Mesenchymal stem cell (in vitro differentiated cells and primary cell): ENCODE measurements around the gene FRMPD4.

Experiments used
- DNase-seq: peaks from one replicate; pipeline ENCODE4 v3.0.0-alpha.2; 2013
- H2AFZ ChIP-seq: one replicate; pipeline ENCODE4 v1.6.1; 2013; ENCODE audit warnings: low read depth, mild to moderate bottlenecking, control low read depth, inconsistent platforms, low read length, moderate library complexity
- H2AK5ac ChIP-seq: 2 replicates; pipeline ENCODE4 v1.6.1; 2013; ENCODE audit warnings: low read length, moderate library complexity, mild to moderate bottlenecking, inconsistent platforms; ENCODE audit not compliant: severe bottlenecking
- H2BK120ac ChIP-seq: one replicate; pipeline ENCODE4 v1.6.1; 2013; ENCODE audit warnings: low read depth, mild to moderate bottlenecking, inconsistent platforms, low read length, moderate library complexity
- H2BK12ac ChIP-seq, 2 experiments: one replicate each; pipeline ENCODE4 v1.6.1; 2013; ENCODE audit warnings: inconsistent platforms in 2 of 2, low read length in 2 of 2, mild to moderate bottlenecking in 2 of 2, moderate library complexity in 2 of 2, control low read depth in 1 of 2
- H2BK15ac ChIP-seq: one replicate; pipeline ENCODE4 v1.6.1; 2013; ENCODE audit warnings: mild to moderate bottlenecking, low read depth, inconsistent platforms; ENCODE audit not compliant: poor library complexity, severe bottlenecking
- H2BK5ac ChIP-seq: 2 replicates; pipeline ENCODE4 v1.6.1; 2013; ENCODE audit warnings: low read depth, mild to moderate bottlenecking, low read length, control low read depth, inconsistent platforms; ENCODE audit not compliant: poor library complexity, severe bottlenecking
- H3K14ac ChIP-seq, 2 experiments: one replicate each; pipeline ENCODE4 v1.6.1; 2013; ENCODE audit warnings: inconsistent platforms in 2 of 2, low read length in 2 of 2, control low read depth in 1 of 2, mild to moderate bottlenecking in 1 of 2, moderate library complexity in 1 of 2
- H3K18ac ChIP-seq, 2 experiments: one replicate each; pipeline ENCODE4 v1.6.1; 2013; ENCODE audit warnings: inconsistent platforms in 2 of 2, low read length in 2 of 2, control low read depth in 1 of 2, low read depth in 1 of 2, mild to moderate bottlenecking in 1 of 2
- H3K23ac ChIP-seq, 2 experiments: one replicate each; pipeline ENCODE4 v1.6.1; 2013; ENCODE audit warnings: inconsistent platforms in 2 of 2, low read length in 2 of 2, mild to moderate bottlenecking in 2 of 2, moderate library complexity in 2 of 2, control low read depth in 1 of 2
- H3K27ac ChIP-seq: 2 replicates; pipeline ENCODE4 v1.5.1; 2013; ENCODE audit warnings: mild to moderate bottlenecking, moderate library complexity, low read length, control low read depth, inconsistent platforms; ENCODE audit not compliant: poor library complexity, severe bottlenecking
- H3K27me3 ChIP-seq, 2 experiments: 2 replicates each; pipeline versions ENCODE4 v1.6.1 to v1.7.0; 2013; ENCODE audit warnings: low read length in 2 of 2, mild to moderate bottlenecking in 2 of 2, moderate library complexity in 2 of 2, control low read depth in 1 of 2, inconsistent platforms in 1 of 2; ENCODE audit not compliant: control insufficient read depth in 1 of 2, insufficient read depth in 1 of 2
- H3K36me3 ChIP-seq, 2 experiments: 2 replicates each; pipeline versions ENCODE4 v1.6.1 to v1.7.0; 2013; ENCODE audit warnings: low read length in 2 of 2, control low read depth in 1 of 2, inconsistent platforms in 1 of 2, low read depth in 1 of 2, mild to moderate bottlenecking in 1 of 2; ENCODE audit not compliant: insufficient read depth in 2 of 2, control insufficient read depth in 1 of 2
- H3K4ac ChIP-seq, 2 experiments: one replicate each; pipeline ENCODE4 v1.6.1; 2013; ENCODE audit warnings: inconsistent platforms in 2 of 2, low read length in 2 of 2, mild to moderate bottlenecking in 2 of 2, moderate library complexity in 2 of 2, control low read depth in 1 of 2, low read depth in 1 of 2
- H3K4me1 ChIP-seq: 2 replicates; pipeline ENCODE4 v1.6.1; 2013; ENCODE audit warnings: low read depth, low read length, control low read depth; ENCODE audit not compliant: control insufficient read depth, insufficient read depth
- H3K4me2 ChIP-seq: 2 replicates; pipeline ENCODE4 v1.6.1; 2013; ENCODE audit warnings: low read length, mild to moderate bottlenecking, inconsistent platforms; ENCODE audit not compliant: poor library complexity, severe bottlenecking
- H3K4me3 ChIP-seq, 2 experiments: 2 replicates each; pipeline versions ENCODE4 v1.5.1 to v1.7.0; 2013; ENCODE audit warnings: low read length in 2 of 2, mild to moderate bottlenecking in 2 of 2, control low read depth in 1 of 2, low read depth in 1 of 2; ENCODE audit not compliant: insufficient read depth in 1 of 2
- H3K79me1 ChIP-seq: replicated peaks from 2 replicates; pipeline ENCODE4 v1.6.1; 2013; ENCODE audit warnings: mild to moderate bottlenecking, control low read depth, low read length, inconsistent platforms; ENCODE audit not compliant: poor library complexity, severe bottlenecking
- H3K9ac ChIP-seq: 2 replicates; pipeline ENCODE4 v1.7.0; 2013; ENCODE audit warnings: mild to moderate bottlenecking, low read length, moderate library complexity
- H3K9me3 ChIP-seq: 2 replicates; pipeline ENCODE4 v1.7.0; 2013; ENCODE audit warnings: mild to moderate bottlenecking, low read length; ENCODE audit not compliant: control insufficient read depth
- H4K8ac ChIP-seq: one replicate; pipeline ENCODE4 v1.6.1; 2013; ENCODE audit warnings: inconsistent platforms, mild to moderate bottlenecking, low read length, moderate library complexity
- H4K91ac ChIP-seq: one replicate; pipeline ENCODE4 v1.6.1; 2013; ENCODE audit warnings: mild to moderate bottlenecking, low read length, inconsistent platforms
- WGBS: methylation state at CpG from one replicate; pipeline ENCODE4 v1.1.7; 2013; ENCODE audit warnings: mixed read lengths; 5-methylcytosine and 5-hydroxymethylcytosine counted together

The FRMPD4 gene

GRCh38 chrX:12118134-12118533 lies 20.1 kb upstream of the FRMPD4 start:
- Histone ChIP-seq H3K9me3 (no peaks in the 10 kb centered on the region), H2BK5ac (no peak overlapping the region), H3K18ac (no peak overlapping the region), H4K8ac (no peak overlapping the region), H3K4me2 (no peak overlapping the region), H3K9ac (no peak overlapping the region), H3K79me1 (no peaks in the 10 kb centered on the region), H3K36me3 (no peaks in the 10 kb centered on the region), H3K4ac (no peak overlapping the region), H3K4me1 (no peaks in the 10 kb centered on the region), H2BK12ac (no peak overlapping the region), H4K91ac (no peak overlapping the region), H2BK120ac (no peak overlapping the region), H3K27ac (no peak overlapping the region), H3K4me3 (no peak overlapping the region), H2AK5ac (no peak overlapping the region), H2AFZ (no peak overlapping the region), H2BK15ac (no peak overlapping the region), H3K27me3 (no peaks in the 10 kb centered on the region), H3K14ac (no peak overlapping the region), H3K23ac (no peak overlapping the region)
- 35% methylated on average over 3 of the region's 3 CpGs for WGBS
- DNase-seq, result peak; percentile 14

GRCh38 chrX:12128017-12128416 lies 10.3 kb upstream of the FRMPD4 start:
- Histone ChIP-seq H3K36me3 (no peaks in the 10 kb centered on the region), H3K18ac (no peak overlapping the region), H3K4me1 (no peaks in the 10 kb centered on the region), H3K4me3 (no peak overlapping the region), H3K4me2 (no peak overlapping the region), H3K14ac (no peak overlapping the region), H3K27me3 (peaks cover 0 to 3% of the 10 kb centered on the region in 2 experiments), H2AFZ (no peak overlapping the region), H2AK5ac (no peak overlapping the region), H3K9ac (no peak overlapping the region), H3K27ac (no peak overlapping the region), H3K23ac (no peak overlapping the region), H2BK120ac (no peak overlapping the region), H2BK12ac (no peak overlapping the region), H3K4ac (no peak overlapping the region), H4K91ac (no peak overlapping the region), H2BK15ac (no peak overlapping the region), H4K8ac (no peak overlapping the region), H3K9me3 (peaks cover 18% of the 10 kb centered on the region), H2BK5ac (no peak overlapping the region), H3K79me1 (no peaks in the 10 kb centered on the region)
- WGBS, result 83% methylated on average over 3 of the region's 3 CpGs
- DNase-seq, result no peak

GRCh38 chrX:12137951-12138360 lies 317 bp upstream of the FRMPD4 start:
- Histone ChIP-seq H2BK120ac (no peak overlapping the region), H3K79me1 (no peaks in the 10 kb centered on the region), H3K27me3 (peaks cover 36 to 38% of the 10 kb centered on the region in 2 experiments), H2BK12ac (no peak overlapping the region), H3K27ac (no peak overlapping the region), H3K9ac (peak overlapping the region; percentile 51), H3K4me3 (peak overlapping the region; percentile 54 to 79), H2BK15ac (no peak overlapping the region), H3K9me3 (no peaks in the 10 kb centered on the region), H3K14ac (no peak overlapping the region), H2AFZ (no peak overlapping the region), H3K18ac (no peak overlapping the region), H2AK5ac (no peak overlapping the region), H2BK5ac (no peak overlapping the region), H3K4ac (no peak overlapping the region), H4K8ac (no peak overlapping the region), H3K4me2 (peak overlapping the region; percentile 88), H3K4me1 (peaks cover 10% of the 10 kb centered on the region), H3K36me3 (no peaks in the 10 kb centered on the region), H3K23ac (no peak overlapping the region), H4K91ac (no peak overlapping the region)
- 0% methylated on average over 12 of the region's 24 CpGs for WGBS
- no peak for DNase-seq

- WGBS, result 84% methylated on average over 4 of the region's 4 CpGs
- H2BK120ac ChIP-seq, result no peak overlapping the region
- H3K36me3 ChIP-seq, result no peaks in the 10 kb centered on the region
- no peak overlapping the region for H4K91ac ChIP-seq
- H2BK12ac ChIP-seq, result no peak overlapping the region
- no peak overlapping the region for H3K9ac ChIP-seq
- DNase-seq, result no peak
- peaks cover 10% of the 10 kb centered on the region for H3K4me1 ChIP-seq
- H3K18ac ChIP-seq, result no peak overlapping the region
- no peak overlapping the region for H2AFZ ChIP-seq
- no peak overlapping the region for H2BK15ac ChIP-seq
- H2AK5ac ChIP-seq, result no peak overlapping the region
- H3K4me2 ChIP-seq, result no peak overlapping the region
- no peak overlapping the region for H3K14ac ChIP-seq
- no peaks in the 10 kb centered on the region for H3K79me1 ChIP-seq
- H3K27me3 ChIP-seq, result peaks cover 36 to 38% of the 10 kb centered on the region in 2 experiments
- no peak overlapping the region for H2BK5ac ChIP-seq
- H3K9me3 ChIP-seq, result no peaks in the 10 kb centered on the region
- H3K27ac ChIP-seq, result no peak overlapping the region
- no peak overlapping the region for H3K23ac ChIP-seq
- peak overlapping the region in 1 of 2 experiments; percentile 25 for H3K4me3 ChIP-seq
- H3K4ac ChIP-seq, result no peak overlapping the region
- no peak overlapping the region for H4K8ac ChIP-seq
These were observed 1.8 kb downstream of the FRMPD4 start for GRCh38 chrX:12139934-12140611.
